Stimulated activated naive CD8-positive, alpha-beta T cell treated with anti-CD3 and anti-CD28 coated beads, Interleukin-15, Interleukin-2, amounts not matched to agents 100 U/mL and 50 U/mL, for 24 hours (primary cell): ENCODE measurements around the gene ANKRD33B.
A peak's percentile ranks its signal among the peaks of the same experiment; 100 is the strongest.
"Not testable (repeated sequence)": the region's sequence is repeated elsewhere in the genome, so short reads cannot be mapped to it uniquely, and the experiment has no call there.

Experiments
- ATAC-seq: fragments of 150-1000 bp; cut with Tn5 transposase; one replicate; pipeline ENCODE4 v1.10.0; 2021
- DNase-seq: peaks from one replicate; pipeline ENCODE4 v3.0.0; 2021

ANKRD33B gene

DNA sequence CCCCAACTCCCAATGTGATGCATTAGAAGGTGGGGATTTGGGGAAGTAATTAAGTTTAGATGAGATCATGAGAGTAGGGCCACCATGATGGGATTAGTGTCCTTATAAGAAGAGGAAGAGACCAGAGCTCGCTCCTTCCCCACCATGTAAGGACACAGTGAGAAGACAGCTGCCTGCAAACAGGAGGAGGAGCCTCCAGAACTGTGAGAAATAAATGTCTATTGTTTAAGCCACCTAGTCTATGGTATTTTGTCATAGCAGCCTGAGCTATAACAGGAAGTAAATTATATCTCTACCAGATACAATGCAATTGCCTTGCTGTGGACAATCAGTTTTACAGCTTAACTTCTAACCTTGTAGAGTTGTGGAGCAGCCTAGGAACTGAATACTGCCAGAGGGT is 58.0 kb downstream of the ANKRD33B start:
- no peak for ATAC-seq
- DNase-seq = no peak

DNA sequence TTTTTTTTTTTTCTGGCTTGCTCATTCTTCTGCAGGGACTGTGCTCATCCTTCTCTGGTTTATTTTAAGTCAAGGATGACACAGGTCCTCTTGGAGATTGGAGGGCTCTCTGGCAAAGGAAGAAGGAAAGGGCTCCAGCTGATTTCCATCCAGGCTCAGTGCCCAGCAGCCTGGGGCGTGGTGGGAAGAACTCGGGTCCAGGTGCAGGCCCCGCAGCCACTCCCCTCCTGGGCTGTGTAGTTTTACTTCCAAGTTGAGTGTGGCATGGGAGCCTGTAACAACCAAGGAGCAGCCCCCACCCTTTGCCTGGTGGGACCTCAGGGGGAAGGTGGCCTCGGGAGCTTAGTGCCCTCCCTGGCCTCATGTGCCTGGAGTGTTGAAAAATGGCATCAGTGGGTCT is 58.9 kb downstream of the ANKRD33B start:
- no peak for ATAC-seq
- DNase-seq = no peak

DNA sequence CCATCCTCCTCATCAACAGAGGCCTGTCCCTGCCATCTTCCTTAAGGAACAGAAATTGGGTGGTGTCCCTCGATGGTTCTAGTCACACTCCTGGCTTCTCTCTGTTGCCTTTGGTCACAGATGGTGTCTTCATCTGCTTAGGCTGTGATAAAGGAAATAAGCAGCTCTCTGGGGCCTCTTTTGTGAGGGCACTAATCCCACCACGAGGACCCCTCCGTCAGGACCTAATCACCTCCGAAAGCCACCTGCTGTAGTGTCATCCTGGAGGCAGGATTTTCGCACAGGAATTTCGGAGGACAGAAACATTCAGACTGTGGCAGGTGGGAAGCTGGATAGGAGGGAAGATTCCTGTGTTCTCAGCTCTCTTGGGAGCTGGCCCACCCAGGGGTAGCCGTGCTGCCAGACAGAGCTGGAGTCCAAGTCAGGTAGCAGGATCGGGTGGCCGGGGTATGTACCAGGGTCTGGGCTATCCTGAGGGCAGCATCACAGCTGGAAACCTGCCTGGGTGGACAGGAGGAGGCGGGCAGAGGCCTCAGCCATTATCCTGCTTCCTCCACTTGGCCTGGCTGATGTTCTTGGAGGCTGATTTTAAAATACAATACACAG is 59.5 kb downstream of the ANKRD33B start:
- no peak for DNase-seq
- no peak for ATAC-seq

DNA sequence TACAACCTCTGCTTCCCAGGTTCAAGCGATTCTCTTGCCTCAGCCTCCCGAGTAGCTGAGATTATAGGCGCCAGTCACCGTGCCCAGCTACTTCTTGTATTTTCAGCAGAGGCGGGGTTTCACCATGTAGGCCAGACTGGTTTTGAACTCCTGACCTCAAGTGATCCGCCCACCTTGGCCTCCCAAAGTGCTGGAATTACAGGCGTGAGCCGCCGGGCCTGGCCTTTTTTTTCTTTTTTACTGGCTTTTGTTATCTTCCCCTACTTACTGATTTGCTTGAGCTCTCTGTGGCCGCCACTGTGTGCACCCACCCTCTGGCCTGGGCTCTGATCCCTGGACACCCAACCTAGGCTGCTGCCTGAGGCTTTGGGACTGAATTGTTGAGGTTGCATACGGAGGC is 60.3 kb downstream of the ANKRD33B start:
- ATAC-seq (no peak), DNase-seq (no peak)

DNA sequence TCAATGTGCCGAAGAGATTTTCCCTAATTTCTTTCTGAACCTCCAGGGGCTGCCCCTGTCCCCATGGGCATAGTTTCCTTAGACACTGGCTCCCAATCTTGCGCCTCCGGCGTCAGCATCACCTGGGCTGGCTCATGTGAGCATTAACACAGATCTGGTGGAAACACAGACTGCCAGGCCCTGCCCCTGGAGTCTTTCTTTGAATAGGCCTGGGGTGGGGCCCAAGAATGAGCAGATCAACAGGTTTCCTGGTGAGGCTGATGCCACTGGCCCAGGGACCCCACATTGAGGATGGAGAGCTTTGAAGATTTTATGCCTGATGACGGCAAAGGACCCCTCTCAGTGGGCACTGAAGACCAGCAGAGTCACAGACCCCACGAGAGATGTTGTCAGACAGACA is 60.8 kb downstream of the ANKRD33B start:
- no peak for DNase-seq

DNA sequence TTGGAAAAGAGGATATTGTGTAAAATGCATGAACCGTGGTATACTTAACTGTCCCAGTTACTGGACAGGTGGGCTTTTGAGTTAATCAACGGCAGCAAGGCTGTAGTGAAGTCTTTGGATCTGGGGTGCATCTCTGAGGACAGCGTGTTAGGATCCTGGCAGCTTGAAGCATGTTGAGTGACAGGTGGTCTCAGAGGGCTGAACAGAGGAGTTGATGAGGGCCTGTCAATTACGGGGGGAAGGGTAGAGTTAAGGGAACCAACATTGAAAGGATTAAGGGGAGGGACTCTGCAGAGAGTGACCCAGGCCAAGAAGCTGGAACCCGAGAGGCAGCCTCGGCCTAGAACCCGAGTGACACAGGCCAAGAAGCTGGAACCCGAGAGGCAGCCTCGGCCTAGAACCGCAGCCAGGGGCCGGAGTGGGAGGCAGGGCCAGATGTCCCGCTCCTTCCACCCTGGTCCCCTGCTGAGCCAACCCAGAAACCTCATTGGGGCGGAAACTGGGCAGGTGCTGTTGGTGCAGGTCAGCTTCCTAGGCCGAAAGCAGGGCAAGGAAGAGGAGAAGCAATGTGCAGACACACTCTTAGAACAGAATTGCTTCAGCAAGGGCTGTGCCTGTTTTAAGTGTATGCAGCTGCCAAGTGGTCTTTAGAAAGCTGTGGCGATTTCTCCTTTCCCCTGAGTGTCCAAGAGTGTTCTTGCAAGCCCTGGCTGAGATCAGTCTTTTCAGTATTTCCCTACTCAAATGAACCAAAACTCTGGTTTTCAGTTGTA is 62.0 kb downstream of the ANKRD33B start:
- DNase-seq (no peak), ATAC-seq (no peak)

More for the DNA sequence above, 60.8 kb downstream of the ANKRD33B start:
- no peak for ATAC-seq

DNA sequence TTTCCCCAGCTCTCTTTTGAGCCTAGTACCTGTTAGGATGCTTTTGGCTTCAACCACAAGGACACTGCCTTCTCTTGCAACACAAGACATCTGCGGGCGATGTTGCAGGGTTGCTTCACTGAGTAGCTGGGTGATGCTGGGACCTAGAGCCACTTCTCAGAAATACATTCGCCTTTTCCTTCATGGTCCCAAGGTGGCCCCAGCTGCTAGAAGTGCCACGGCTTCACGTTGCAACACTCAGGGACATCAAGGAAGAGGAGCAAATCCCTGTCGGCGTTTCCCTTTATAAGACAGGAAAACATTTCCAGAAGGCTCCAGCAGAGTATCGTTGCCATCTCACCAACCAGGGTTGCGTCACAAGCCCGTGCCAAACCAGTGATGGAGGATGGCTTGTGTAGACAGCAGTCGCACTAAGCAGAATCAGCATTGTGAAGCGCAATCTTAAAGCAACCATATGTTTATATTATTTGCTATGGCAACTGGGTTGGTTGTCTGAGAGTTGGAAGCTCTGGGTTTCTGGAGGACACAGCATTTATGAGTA is 62.7 kb downstream of the ANKRD33B start:
- no peak for ATAC-seq
- no peak for DNase-seq

DNA sequence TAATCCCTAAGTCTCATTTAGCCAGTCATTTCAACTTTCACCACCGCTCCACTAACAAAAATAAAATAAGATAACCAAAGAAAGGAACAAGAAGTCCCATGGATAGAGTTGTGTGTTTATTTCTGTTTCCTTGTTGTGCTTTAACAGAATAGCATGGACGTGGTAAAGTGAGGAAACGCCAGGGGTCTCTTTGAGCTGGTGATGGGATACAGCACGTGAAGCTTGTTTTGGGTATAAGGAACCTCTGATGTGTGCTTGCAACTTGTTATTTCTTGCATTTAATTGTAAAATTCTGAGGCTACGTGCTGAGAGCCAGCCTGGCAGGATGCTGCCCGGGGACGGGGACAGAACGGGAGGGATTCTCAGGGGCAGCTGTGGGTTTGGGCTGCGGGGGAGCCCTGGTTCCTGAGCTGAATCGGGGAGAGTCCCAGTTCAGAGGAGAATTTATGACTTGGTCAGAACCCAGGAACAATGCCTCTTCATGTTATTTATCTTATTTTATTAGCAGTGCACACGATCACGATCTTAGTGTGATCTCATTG is 63.4 kb downstream of the ANKRD33B start:
- ATAC-seq (peak; percentile 19), DNase-seq (peak; percentile 42)

DNA sequence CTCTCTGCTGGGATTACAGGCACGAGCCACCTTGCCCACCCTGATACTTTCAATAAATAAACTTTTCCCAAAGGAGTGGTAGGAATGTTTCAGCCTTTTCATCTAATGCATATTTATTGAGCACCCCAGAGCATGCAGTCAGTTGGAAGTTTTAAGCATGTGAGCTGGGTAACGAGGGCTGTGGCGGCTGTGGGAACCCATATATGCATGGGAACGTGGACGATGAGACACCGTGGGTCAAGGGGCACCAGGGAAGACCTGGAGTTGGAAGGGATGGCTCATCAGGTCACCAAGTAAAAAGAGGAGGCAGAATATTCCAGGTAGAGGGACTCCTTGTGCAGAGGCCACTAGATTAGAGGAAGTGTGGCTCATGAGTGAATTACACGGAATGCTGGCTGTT is 64.7 kb downstream of the ANKRD33B start:
- no peak for DNase-seq
- ATAC-seq = no peak

DNA sequence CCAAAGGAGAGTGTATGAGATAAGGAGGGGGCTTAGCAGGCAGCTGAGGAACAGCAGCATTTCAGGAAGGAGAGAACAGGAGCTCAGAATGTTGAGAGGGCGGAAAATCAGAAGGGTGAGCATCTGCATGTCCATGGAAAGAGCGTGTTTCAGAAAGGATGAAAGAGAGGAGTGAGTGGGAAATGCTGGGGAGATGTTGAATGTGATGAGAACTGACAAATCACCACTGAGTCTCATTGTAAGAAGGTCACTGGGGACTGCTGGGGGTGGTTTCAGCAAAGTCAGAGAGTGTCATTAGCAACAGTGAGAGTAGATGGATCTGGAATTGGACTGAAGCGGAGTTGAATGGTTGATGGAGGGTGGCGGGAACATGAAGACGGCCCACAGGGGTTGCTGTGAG is 65.8 kb downstream of the ANKRD33B start:
- ATAC-seq (no peak), DNase-seq (no peak)

DNA sequence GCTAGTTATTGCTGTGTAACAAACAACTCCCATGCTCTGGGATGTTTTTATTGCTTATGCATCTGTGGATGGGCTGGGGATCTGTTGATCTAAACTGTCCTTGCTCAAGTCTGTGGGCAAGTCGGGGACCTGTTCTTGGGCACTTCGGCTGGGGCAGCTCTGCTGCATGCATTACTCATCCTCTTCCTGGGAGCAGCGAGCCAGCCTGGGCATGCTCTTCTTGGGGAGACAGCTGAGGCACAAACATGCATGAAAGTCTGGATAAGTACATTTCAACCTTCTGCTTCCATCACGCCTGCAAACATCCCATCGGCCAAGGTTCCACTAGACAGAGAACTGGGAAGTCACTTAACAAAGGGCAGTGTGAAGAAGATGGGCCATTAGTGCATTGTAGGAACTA is 66.3 kb downstream of the ANKRD33B start:
- ATAC-seq (no peak), DNase-seq (no peak)

DNA sequence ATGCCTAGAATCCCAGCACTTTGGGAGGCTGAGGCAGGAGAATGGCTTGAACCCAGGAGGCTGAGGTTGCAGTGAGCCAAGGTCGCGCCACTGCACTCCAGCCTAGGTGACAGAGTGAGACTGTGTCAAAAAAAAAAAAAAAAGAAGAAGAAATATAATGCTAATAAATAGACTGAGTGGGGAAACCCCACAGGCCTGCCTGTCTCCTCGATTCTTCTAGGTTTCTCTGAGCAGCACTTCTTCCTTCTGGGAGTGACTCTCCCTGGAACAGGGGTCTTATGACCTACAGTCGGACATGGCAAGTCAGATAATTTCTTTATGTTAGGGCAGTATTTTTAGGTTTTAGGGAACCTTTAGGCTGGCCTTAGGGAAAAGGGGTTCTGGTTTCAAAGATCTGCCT is 66.9 kb downstream of the ANKRD33B start:
- DNase-seq, ATAC-seq: not testable (repeated sequence)

DNA sequence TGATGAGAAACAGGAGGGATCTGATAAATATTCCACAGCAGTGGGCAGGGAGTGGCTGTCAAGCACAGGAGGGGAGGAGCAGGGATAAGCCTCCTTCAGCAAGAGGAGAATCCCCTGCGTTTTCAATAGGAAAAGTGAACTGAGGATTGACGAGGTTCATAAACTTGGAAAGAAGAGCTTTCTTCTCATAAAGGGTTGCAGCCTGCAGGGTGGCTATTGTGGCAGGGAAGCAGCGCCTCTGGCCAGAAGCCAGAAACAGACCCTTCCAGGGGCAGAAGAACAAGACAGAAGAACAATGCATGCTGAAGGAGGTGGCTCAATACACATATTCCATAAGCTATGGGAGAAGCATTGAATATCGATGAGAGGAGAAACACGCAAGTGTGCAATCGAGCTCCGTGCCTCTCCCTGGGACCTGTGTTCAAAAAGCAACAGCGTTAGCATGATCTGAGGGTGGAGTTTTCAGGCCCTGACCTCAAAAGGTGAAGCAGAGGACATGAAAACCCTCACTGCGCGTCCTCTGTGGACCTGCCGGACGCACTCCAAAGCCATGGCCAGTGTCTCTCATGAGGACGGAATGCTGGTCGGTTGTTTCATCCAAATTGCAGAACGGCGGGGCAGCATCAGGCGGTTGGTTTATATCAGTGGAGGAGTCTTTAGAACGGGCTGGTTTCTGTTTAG is 67.6 kb downstream of the ANKRD33B start:
- DNase-seq = peak; percentile 14
- no peak for ATAC-seq

DNA sequence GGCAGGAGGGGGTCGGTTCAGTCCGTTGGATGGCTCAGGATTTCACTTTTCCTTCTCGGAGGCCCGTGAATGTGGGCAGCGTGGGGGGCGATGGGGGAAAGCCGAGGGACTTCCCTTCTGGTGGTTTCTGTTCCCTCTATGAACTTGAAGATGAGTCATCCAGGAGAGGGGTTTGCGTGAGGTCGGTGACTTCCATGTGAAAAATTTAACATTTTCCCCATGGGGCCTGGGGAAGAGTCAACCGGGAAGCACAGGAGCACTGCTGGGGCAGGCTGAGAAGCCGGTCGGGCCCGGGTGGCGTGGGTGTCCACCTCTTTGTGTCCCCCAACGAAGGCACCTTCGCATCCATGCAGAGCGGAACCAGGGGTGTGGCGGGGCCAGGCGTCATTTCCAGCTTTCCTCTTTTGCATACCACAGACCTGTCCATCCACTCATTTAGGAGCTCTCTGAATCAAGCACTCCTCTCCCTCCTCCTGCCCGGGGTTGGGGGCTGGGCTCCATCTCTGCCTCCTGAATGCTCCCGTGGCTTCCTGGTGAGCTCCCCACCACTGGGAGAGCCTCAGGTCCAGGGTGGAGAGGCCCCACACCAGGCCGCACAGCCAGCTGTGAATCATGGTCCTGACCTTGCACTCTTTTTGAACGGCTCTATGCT is 68.4 kb downstream of the ANKRD33B start:
- ATAC-seq (peak; percentile 43), DNase-seq (peak; percentile 74)

DNA sequence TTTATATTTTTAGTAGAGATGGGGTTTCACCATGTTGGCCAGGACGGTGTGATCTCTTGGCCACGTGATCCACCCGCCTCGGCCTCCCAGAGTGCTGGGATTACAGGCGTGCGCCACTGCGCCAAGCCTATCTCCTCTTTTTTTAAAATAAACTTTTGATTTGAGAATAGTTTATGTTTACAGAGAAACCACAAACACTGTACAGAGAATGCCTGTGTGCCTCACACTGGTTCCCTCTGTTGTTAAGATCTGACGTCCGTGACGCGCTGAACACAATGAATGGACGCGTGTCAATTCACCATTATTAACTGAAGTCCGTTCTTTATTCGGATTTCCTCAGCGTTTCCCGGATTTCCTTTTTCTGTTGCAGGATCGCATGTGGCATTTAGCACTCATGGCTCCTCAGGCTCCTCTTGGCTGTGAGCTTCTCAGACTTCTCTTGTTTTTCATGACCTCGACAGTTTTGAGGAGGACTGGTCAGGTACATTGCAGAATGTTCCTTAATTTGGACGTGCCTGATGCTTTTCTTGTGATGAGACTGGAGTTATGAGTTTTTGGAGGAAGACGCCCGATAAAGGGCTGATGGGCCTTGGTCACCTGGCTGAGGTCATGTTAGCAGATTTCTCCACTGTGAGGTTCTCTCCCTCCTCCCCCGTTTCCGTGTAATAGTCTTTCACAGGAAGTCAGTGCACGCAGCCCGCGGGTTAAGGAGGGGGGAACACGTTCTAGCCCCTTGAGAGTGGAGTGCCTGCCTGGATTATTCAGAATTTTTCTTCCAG is 69.6 kb downstream of the ANKRD33B start:
- ATAC-seq = no peak
- DNase-seq = peak; percentile 68

DNA sequence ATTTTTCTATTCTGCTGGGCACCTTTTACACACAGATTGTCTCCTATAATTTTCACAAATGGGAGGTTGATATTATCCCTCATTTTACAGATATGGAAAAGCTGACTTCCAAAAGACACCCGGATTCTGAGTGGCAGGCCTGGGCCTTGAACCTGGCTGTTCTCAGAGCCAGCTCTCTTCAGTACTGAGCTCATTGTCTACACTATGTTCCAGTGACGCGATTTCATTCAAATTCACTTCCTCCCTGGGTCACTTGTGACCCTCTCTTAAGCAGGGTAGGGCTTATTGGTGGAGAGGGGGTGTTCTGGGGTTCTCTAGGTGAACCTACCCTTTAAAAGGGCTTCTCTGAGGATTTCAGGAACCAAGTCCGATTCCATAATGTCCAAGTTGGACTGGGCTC is 70.2 kb downstream of the ANKRD33B start:
- DNase-seq (no peak), ATAC-seq (no peak)

DNA sequence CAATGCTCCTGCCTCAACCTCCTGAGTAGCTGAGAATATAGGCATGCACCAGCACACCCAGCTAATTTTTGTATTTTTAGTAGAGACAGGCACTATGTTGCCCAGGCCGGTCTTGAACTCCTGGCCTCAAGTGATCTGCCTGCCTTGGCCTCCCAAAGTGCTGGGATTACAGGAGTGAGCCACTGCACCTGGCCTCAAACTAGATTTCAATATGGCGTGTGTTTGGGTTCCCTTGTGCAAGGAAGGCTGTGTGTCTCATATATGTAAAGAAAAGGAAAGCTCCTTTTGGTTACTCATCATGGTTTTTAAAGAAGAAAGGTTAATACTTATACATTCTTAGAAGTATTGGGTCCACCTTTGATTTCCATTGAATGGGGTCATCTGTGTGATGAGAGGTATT is 70.7 kb downstream of the ANKRD33B start:
- DNase-seq (no peak), ATAC-seq (no peak)

DNA sequence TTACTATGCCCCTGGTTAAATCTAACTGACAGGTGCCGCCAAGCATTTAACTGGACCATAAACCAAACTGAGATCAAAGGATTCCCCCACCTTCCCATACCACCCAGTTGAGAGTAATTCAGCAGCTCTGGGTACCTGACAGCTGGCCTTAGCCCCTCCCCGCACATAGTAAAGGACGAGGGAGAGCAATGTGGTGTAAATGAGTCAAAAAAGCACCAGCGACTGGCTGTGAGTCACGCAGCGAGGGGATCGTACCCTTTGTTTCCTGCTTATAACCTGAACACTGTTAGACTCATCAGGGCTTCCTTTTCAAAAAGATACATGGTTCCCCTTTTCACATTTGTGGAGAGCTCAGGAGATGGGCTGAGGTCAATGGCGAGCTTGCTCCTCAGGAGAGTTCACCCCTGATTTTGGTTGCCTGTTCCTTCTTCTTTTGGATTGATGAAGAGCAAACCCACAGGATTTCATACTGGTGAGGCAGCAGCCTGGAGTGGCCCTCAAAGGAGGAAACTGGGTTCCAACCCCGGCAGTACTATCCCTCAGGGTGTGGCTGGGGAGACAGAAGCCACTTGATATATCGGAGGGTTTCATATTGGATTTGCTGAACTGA is 71.5 kb downstream of the ANKRD33B start:
- DNase-seq (peak; percentile 81), ATAC-seq (peak; percentile 85)

DNA sequence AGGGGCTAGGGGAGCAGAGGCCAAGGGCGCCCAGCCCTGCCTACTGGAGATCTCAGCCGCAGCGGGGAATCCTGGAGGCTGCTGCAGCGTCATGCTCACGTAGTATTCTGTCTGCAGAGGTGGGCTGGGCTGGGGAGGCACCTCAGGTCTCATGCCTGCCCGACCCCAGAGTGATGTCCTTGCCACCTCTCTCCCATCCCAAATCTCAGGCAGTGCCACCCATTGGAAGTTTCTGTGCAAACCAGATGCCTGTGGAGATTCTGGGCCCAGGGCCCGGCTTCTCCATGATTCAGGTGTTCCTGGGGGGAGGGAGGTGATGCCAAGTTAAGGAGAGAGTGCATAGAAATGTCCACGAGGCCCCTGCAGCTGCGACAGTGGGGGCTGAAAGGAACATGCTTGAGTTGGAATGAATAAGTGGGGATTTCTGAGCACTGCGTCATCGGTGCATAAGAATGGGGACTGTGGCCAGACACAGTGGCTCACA is 72.0 kb downstream of the ANKRD33B start:
- ATAC-seq (peak; percentile 16), DNase-seq (peak; percentile 44)

DNA sequence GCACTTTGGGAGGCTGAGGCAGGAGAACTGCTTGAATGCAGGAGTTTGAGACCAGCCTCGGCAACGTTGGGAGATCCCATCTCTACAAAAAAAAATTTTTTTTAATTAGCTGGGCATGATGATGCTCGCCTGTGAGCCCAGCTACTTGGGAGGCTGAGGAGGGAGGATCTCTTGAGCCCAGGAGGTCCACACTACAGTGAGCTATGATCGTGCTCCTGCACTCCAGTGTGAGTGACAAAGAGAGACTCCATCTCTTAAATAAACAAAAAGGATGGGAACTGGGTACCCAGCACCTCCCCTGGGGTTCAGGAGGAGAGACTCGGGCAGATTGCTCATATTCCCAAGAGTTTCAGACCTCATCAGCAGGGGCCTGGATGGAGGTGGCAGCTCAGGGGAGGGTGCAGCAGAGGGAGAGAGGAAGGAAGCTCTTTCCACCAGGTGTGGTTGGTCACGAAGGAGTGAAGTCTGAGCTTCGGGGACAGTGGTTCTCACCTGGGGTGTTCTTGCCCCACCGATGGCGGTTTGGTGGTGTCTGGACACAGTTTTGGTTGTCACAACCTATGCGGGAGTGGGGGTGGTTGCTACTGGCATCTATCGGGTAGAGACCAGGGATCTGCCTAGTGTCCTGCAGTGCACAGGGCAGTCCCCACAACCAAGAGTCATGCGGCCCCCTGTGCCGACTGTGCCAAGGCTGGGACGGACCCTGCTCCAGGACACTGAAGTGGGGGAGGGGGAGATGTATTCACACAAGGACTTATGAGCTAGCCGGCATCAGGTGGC is 72.7 kb downstream of the ANKRD33B start:
- no peak for ATAC-seq
- DNase-seq = no peak
